T-helper 2 cell (primary cell): ENCODE data around the gene EBF4.
"Not testable (repeated sequence)": the region's sequence is repeated elsewhere in the genome, so short reads cannot be mapped to it uniquely, and the experiment has no call there.

Experiments used
- DNase-seq, 5 experiments: peaks; one replicate each; pipeline versions ENCODE4 v3.0.0 to v3.0.0-alpha.2; 2012 to 2022

Gene EBF4

GRCh38 chr20:2797136-2797983, 104.8 kb downstream of the EBF4 start:
- DNase-seq = no peak

GRCh38 chr20:2798095-2798805, 105.7 kb downstream of the EBF4 start:
- no peak for DNase-seq

GRCh38 chr20:2798814-2799213, 106.2 kb downstream of the EBF4 start:
- no peak for DNase-seq

GRCh38 chr20:2799271-2799670, 106.7 kb downstream of the EBF4 start:
- no peak for DNase-seq

GRCh38 chr20:2799688-2800520, 107.3 kb downstream of the EBF4 start:
- peak in 1 of 5 experiments; percentile 33 for DNase-seq

- peak in 1 of 5 experiments; percentile 13 for DNase-seq
Measured at GRCh38 chr20:2800521-2801285, 108.1 kb downstream of the EBF4 start, which contains the start of gene CPXM1. Gene CPXM1 (minus strand): TSS chr20:2800627. CDS start chr20:2800572, 55 bp downstream.

GRCh38 chr20:2801286-2801728, 108.7 kb downstream of the EBF4 start:
- DNase-seq = no peak

GRCh38 chr20:2804041-2804828, 111.7 kb downstream of the EBF4 start:
- DNase-seq = no peak

GRCh38 chr20:2804852-2805688, 112.5 kb downstream of the EBF4 start:
- no peak for DNase-seq

GRCh38 chr20:2805689-2806350, 113.2 kb downstream of the EBF4 start:
- no peak for DNase-seq

- DNase-seq = no peak
Measured at GRCh38 chr20:2806351-2806701, 113.7 kb downstream of the EBF4 start.

- DNase-seq = no peak
Measured at GRCh38 chr20:2807019-2807418, 114.4 kb downstream of the EBF4 start.

GRCh38 chr20:2807929-2808328, 115.3 kb downstream of the EBF4 start:
- DNase-seq = not testable (repeated sequence)

- DNase-seq = no peak
Measured at GRCh38 chr20:2809690-2810089, 117.1 kb downstream of the EBF4 start.
